ENCODE results near the gene PARD3.

PARD3 gene

GRCh38 chr10:34339816-34340553, 475.1 kb downstream of the PARD3 start:
- no peaks in the 10 kb centered on the region for H3K27me3 Mint-ChIP-seq
- no peaks in the 10 kb centered on the region for H3K4me1 Mint-ChIP-seq
- no peak overlapping the region for H3K4me3 Mint-ChIP-seq
- no peaks in the 10 kb centered on the region for H3K9me3 Mint-ChIP-seq
- ATAC-seq (no peak), DNase-seq (no peak)
- no peak overlapping the region for H3K27ac Mint-ChIP-seq

- no peaks in the 10 kb centered on the region for H3K9me3 Mint-ChIP-seq
- DNase-seq: no peak
- no peak for ATAC-seq
- no peaks in the 10 kb centered on the region for H3K4me1 Mint-ChIP-seq
- H3K4me3 Mint-ChIP-seq: no peak overlapping the region
- H3K27ac Mint-ChIP-seq: no peak overlapping the region
- H3K27me3 Mint-ChIP-seq: no peaks in the 10 kb centered on the region
Observed at GRCh38 chr10:34337917-34338316, 477.2 kb downstream of the PARD3 start.

- DNase-seq (no peak), ATAC-seq (no peak)
- no peak overlapping the region for H3K27ac Mint-ChIP-seq
- peaks cover 7% of the 10 kb centered on the region for H3K27me3 Mint-ChIP-seq
- H3K4me3 Mint-ChIP-seq: no peak overlapping the region
- no peaks in the 10 kb centered on the region for H3K4me1 Mint-ChIP-seq
- H3K9me3 Mint-ChIP-seq: no peaks in the 10 kb centered on the region
Observed at GRCh38 chr10:34335960-34336690, 479.0 kb downstream of the PARD3 start.

GRCh38 chr10:34334908-34335307, 480.2 kb downstream of the PARD3 start:
- no peak for DNase-seq
- Mint-ChIP-seq H3K4me1 (no peaks in the 10 kb centered on the region), H3K27ac (no peak overlapping the region), H3K4me3 (no peak overlapping the region), H3K27me3 (peaks cover 7% of the 10 kb centered on the region), H3K9me3 (no peaks in the 10 kb centered on the region)
- ATAC-seq: no peak

- H3K27ac Mint-ChIP-seq: no peak overlapping the region
- H3K4me3 Mint-ChIP-seq: no peak overlapping the region
- ATAC-seq (no peak), DNase-seq (no peak)
- no peaks in the 10 kb centered on the region for H3K4me1 Mint-ChIP-seq
- H3K27me3 Mint-ChIP-seq: peaks cover 7% of the 10 kb centered on the region
- H3K9me3 Mint-ChIP-seq: no peaks in the 10 kb centered on the region
Observed at GRCh38 chr10:34333513-34333912, 481.6 kb downstream of the PARD3 start.

GRCh38 chr10:34327184-34327583, 487.9 kb downstream of the PARD3 start:
- Mint-ChIP-seq H3K27me3 (peaks cover 7% of the 10 kb centered on the region), H3K27ac (no peak overlapping the region), H3K4me1 (no peaks in the 10 kb centered on the region), H3K9me3 (no peaks in the 10 kb centered on the region), H3K4me3 (no peak overlapping the region)
- DNase-seq: no peak
- ATAC-seq: no peak

GRCh38 chr10:34323192-34323591, 491.9 kb downstream of the PARD3 start:
- no peaks in the 10 kb centered on the region for H3K4me1 Mint-ChIP-seq
- no peak overlapping the region for H3K4me3 Mint-ChIP-seq
- ATAC-seq: no peak

GRCh38 chr10:34320265-34320664, 494.8 kb downstream of the PARD3 start:
- H3K27ac Mint-ChIP-seq: no peak overlapping the region
- H3K4me3 Mint-ChIP-seq: no peak overlapping the region
- no peaks in the 10 kb centered on the region for H3K4me1 Mint-ChIP-seq
- DNase-seq: no peak
- no peak for ATAC-seq
- no peaks in the 10 kb centered on the region for H3K27me3 Mint-ChIP-seq
- no peaks in the 10 kb centered on the region for H3K9me3 Mint-ChIP-seq

More at GRCh38 chr10:34323192-34323591, 491.9 kb downstream of the PARD3 start:
- DNase-seq: no peak
- Mint-ChIP-seq H3K27me3 (no peaks in the 10 kb centered on the region), H3K27ac (no peak overlapping the region), H3K9me3 (no peaks in the 10 kb centered on the region)

- DNase-seq (no peak), ATAC-seq (no peak)
Observed at GRCh38 chr10:34319197-34319846, 495.8 kb downstream of the PARD3 start.

GRCh38 chr10:34316154-34316553, 498.9 kb downstream of the PARD3 start:
- no peak overlapping the region for H3K4me3 Mint-ChIP-seq
- peaks cover 10% of the 10 kb centered on the region for H3K4me1 Mint-ChIP-seq
- H3K27me3 Mint-ChIP-seq: no peaks in the 10 kb centered on the region
- DNase-seq (no peak), ATAC-seq (no peak)
- no peak overlapping the region for H3K27ac Mint-ChIP-seq
- no peaks in the 10 kb centered on the region for H3K9me3 Mint-ChIP-seq

More at GRCh38 chr10:34319197-34319846, 495.8 kb downstream of the PARD3 start:
- no peaks in the 10 kb centered on the region for H3K9me3 Mint-ChIP-seq
- H3K27ac Mint-ChIP-seq: no peak overlapping the region
- H3K4me3 Mint-ChIP-seq: no peak overlapping the region
- no peaks in the 10 kb centered on the region for H3K4me1 Mint-ChIP-seq
- H3K27me3 Mint-ChIP-seq: no peaks in the 10 kb centered on the region

GRCh38 chr10:34314457-34314856, 500.6 kb downstream of the PARD3 start:
- Mint-ChIP-seq H3K9me3 (no peaks in the 10 kb centered on the region), H3K27me3 (no peaks in the 10 kb centered on the region), H3K4me1 (peaks cover 10% of the 10 kb centered on the region), H3K27ac (no peak overlapping the region), H3K4me3 (no peak overlapping the region)
- no peak for ATAC-seq
- DNase-seq: no peak

- no peak for ATAC-seq
- Mint-ChIP-seq H3K27ac (no peak overlapping the region), H3K4me1 (peaks cover 10% of the 10 kb centered on the region), H3K27me3 (no peaks in the 10 kb centered on the region), H3K4me3 (no peak overlapping the region), H3K9me3 (no peaks in the 10 kb centered on the region)
- no peak for DNase-seq
Observed at GRCh38 chr10:34313888-34314287, 501.2 kb downstream of the PARD3 start.

- Mint-ChIP-seq H3K27ac (no peak overlapping the region), H3K9me3 (no peaks in the 10 kb centered on the region), H3K4me1 (peaks cover 10% of the 10 kb centered on the region), H3K27me3 (no peaks in the 10 kb centered on the region), H3K4me3 (no peak overlapping the region)
- ATAC-seq (no peak), DNase-seq (no peak)
Observed at GRCh38 chr10:34313353-34313752, 501.7 kb downstream of the PARD3 start.

GRCh38 chr10:34311679-34312078, 503.4 kb downstream of the PARD3 start:
- Mint-ChIP-seq H3K27me3 (no peaks in the 10 kb centered on the region), H3K27ac (no peak overlapping the region), H3K9me3 (no peaks in the 10 kb centered on the region), H3K4me3 (no peak overlapping the region), H3K4me1 (peaks cover 10% of the 10 kb centered on the region)
- ATAC-seq (no peak), DNase-seq (no peak)

- H3K4me3 Mint-ChIP-seq: no peak overlapping the region
- no peaks in the 10 kb centered on the region for H3K9me3 Mint-ChIP-seq
- H3K27ac Mint-ChIP-seq: no peak overlapping the region
- no peaks in the 10 kb centered on the region for H3K27me3 Mint-ChIP-seq
- H3K4me1 Mint-ChIP-seq: peaks cover 10% of the 10 kb centered on the region
- no peak for ATAC-seq
- DNase-seq: no peak
Observed at GRCh38 chr10:34310234-34310633, 504.9 kb downstream of the PARD3 start.

GRCh38 chr10:34305189-34305588, 509.9 kb downstream of the PARD3 start:
- H3K27ac Mint-ChIP-seq: peak overlapping the region in 1 of 2 donors; percentile 8

More at GRCh38 chr10:34305189-34305588, 509.9 kb downstream of the PARD3 start:
- DNase-seq (no peak), ATAC-seq (no peak)
- Mint-ChIP-seq H3K4me1 (no peaks in the 10 kb centered on the region), H3K4me3 (no peak overlapping the region), H3K9me3 (no peaks in the 10 kb centered on the region), H3K27me3 (no peaks in the 10 kb centered on the region)
